HG02973 (cell line): ENCODE data around the gene PLA2G3.

Experiments used
- ATAC-seq: cut with Tn5 transposase; IDR thresholded peaks from one replicate; pipeline ENCODE4 v1.9.1; 2021; ENCODE audit warnings: moderate library complexity; ENCODE audit not compliant: unreplicated experiment

PLA2G3 gene

DNA sequence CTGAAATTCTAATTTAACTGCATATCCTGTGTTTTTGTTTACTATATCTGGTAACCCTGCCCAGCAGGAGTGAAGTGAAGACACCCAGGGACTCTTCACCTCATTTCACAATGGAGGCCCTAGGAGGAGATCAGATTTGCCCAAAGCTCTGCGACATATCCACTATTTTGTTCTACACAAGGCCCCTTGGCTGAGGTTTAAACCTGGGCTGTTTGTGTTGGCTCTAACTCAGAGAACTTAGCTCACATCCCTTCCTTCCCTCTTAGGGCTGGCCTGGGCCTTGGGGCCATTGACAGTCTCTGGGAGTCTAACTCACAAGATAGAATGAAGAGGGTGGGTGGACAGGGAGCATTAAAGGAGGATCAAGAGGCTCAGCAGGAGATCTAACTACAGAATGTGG, 8.2 kb upstream of the PLA2G3 start:
- ATAC-seq = no peak

- no peak for ATAC-seq
These were observed 3.9 kb upstream of the PLA2G3 start for GRCh38 chr22:31144223-31144622.

DNA sequence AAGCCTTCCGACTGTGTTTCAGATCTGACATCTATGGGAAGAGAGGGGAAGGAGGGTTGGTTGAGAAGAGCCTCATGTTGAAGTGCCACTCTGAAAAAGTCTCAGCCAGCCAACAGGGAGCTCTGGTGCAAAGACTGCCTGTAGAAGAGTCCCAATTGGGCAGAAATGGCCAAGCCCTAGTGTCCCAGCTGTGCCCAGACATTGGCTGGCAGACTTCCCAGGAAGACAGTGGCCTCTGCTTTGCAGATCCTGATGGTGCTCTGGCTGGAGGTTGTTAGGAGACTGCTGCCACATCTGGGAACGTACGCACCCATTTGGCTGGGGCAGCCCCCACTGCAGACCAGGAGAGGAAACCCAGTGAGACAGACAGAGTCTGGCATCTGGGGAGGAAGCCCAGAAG, 3.2 kb upstream of the PLA2G3 start:
- no peak for ATAC-seq

DNA sequence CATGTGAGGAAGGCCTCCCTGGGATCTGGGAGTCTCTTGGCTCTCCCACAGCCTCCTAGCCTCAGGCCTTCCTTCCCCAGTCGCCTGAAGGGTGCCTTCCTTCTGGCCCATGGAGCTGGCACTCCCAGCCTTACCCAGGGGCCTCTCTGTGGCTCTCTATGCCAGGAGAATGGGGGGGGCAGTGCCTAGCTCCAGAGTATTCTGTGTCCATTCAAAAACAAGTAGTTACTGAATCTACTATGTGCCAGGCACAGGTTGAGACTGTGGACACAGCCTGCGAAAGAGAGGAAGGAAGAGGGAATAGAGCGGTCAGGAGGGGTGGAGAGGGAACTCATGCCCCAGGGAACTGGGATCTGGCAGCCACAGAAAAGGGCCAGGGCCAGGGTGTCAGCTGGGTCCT, 2.7 kb upstream of the PLA2G3 start:
- no peak for ATAC-seq

- no peak for ATAC-seq
These were observed 2.0 kb upstream of the PLA2G3 start for GRCh38 chr22:31142285-31142684.

- ATAC-seq = no peak
These were observed 1.2 kb upstream of the PLA2G3 start for GRCh38 chr22:31141551-31141950.

DNA sequence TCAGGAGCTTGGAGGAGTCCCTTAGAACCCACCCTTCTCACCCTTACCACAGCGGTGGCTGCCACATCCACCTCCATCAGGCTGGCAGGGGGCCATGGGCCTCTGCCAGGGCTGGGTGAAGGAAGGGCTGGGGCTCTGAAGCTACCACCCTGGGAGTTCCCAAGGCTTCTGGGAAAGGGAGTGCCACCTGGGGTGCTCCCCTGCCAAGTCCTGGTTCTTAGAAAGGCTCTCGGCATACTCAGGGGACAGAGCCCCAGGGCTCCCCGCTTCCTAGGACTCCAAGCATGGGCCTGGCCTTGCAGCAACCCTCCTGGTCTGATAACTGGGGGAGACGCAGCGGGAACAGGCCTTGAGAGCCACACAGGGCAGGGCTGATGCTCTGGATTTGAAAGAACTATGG, 438 bp upstream of the PLA2G3 start:
- ATAC-seq = no peak

DNA sequence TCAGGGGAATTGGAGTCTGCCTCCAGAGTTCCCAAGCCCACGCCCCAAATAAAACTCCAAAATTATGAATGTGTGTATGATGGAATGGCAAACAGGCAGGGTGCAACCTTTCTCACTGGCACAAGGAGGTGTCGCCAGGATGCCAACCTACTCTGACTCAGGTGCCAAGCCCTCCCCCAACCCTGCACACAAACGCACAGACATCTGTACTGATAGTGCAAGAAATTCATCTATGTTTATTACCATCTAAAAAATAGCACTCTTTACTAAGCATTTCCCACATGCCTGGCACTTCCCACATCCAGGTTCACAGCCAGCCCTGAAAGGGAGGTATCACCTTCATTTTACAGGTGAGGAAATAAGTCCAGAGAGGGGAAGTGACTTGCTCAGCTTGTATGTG, 1.2 kb downstream of the PLA2G3 start:
- no peak for ATAC-seq

DNA sequence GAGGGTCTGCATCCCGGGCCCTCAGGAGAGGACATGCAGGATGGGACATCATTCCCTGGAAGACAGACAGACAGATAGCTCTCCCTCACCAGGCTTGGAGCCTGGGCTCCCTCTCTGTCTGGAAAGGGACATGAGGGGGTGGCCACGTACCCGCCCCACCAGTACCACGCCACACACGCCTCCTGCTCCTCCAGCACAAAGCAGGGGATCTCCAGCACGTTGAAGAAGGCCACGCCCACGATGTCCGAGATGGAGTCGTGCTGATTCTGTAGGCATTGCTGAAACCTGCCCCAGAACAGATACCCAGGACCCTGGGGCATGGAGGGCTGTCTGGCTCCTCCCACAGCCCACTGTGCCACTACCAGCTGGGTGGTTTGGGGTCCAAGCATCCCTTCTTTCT, 2.2 kb downstream of the PLA2G3 start:
- no peak for ATAC-seq

DNA sequence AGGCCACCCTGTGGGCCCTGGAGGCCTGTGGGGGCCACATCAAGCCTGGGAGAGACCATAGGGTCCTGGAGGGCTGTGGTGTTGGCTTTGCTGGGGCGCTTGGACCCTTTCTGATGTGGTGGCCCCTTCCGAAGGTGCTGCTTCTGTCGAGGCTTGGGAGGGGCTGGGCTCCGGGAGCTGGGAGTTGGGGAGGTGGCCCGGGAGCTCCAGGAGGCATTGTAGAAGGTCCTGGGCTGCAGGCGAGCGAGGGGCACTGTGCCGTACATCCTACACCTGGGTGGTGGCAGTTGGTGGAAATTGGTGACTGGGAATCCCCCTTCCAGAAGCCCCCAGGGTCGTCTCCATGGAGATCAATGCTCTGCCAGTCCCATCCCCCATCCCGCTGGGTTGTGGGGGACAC, 2.6 kb downstream of the PLA2G3 start:
- ATAC-seq = no peak

GRCh38 chr22:31136711-31137110, 3.6 kb downstream of the PLA2G3 start:
- ATAC-seq = no peak

- no peak for ATAC-seq
These were observed 4.2 kb downstream of the PLA2G3 start for GRCh38 chr22:31136155-31136554.

DNA sequence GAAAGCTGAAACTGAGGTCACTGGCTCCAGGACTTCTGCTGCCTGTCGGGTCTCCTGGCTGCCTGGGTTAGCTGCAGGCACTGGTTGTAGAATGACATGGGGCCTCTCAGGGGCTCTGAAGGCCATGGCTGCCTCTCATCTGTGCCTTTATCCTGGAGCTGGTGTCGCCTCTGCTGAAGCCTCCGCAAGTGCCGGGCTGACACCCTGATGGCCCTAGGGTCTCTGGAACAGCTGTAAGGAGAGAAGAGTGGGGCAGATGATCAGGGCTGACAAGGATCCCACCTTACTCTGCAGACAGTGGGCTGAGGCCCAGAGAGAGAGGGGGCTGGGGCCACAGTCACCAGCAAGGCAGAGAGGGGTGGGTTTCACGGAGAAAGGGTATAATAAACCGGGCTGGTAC, 4.6 kb downstream of the PLA2G3 start:
- no peak for ATAC-seq

DNA sequence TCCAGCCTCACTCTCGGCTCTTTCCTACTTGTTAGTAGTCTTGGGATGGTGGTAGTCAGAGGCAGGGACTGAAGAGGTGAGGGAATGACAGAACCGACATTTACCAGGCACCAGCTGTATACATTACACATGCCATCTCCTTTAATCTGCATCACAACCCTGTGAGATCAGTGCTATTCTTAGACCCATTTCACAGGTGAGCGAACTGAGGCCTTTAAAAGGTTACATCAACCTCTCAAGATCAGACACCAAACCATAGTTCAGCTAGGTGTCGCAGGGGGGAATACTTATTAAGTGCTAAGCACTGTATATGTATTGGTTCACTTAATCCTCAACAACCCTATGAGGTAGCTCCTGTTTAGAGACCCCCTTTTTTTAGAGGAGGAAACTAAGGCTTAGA, 5.6 kb downstream of the PLA2G3 start:
- no peak for ATAC-seq

GRCh38 chr22:31133911-31134310, 6.4 kb downstream of the PLA2G3 start:
- no peak for ATAC-seq

DNA sequence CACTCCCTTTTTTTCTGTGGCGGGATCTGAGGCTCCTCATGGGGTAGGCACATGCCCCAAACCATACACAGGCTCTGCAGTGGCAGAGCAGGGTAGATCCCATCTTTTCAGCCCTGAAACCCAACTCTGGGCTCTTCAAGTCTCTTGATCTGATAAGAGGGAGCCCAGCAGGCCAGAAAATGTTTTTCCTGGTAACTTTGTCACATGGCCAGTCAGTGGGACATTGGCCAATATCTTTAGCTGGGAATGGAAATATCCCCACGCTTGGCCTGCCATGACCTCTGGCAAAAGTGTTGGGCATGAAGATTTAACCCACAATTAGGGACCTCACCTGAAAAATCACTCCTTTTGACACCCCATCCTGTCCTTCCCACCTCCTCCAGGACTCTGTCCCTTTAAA, 9.4 kb downstream of the PLA2G3 start:
- no peak for ATAC-seq

DNA sequence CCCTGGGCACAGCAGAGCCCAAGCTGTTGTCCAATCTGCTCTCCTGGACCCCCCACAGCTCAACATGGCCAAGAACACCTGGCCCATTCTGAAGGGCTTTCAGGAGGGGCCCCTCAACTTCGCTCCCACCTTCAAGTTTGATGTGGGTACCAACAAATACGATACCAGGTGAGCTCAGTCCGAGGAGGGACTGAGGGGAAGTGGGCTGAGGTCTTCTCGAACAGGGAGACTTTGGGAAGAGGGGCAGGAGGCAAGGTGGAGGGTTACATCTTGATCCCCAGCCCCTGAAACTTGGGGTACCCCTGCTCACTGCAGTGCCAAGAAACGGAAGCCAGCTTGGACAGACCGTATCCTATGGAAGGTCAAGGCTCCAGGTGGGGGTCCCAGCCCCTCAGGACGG, 12.2 kb downstream of the PLA2G3 start:
- ATAC-seq = no peak

DNA sequence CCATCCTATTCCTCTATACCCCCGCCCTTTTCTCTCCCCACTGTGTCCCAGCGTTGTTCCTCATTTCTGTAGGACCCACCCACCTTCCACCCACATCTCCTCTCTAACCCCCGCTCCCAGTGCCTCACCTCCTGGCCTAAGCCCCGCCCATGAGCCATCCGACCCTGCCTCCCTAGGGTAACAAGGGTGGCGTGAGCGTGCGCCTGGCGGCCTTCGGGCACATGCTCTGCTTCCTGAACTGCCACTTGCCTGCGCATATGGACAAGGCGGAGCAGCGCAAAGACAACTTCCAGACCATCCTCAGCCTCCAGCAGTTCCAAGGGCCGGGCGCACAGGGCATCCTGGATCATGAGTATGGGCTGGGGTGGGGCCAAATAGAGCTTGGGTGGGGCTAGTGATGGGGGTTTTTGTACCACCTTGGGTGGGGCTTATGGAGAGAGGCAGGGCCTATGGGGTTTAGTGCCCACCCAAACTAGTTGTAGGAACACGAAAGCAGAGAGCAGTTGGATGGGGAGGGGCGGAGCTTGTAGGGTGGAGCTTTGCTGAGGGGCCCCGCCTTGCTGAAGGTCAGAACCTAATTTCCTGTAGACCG, 13.0 kb downstream of the PLA2G3 start:
- ATAC-seq = no peak

GRCh38 chr22:31126869-31127175, 13.5 kb downstream of the PLA2G3 start:
- no peak for ATAC-seq

- no peak for ATAC-seq
These were observed 14.0 kb downstream of the PLA2G3 start for GRCh38 chr22:31126128-31126868.

- no peak for ATAC-seq
These were observed 14.7 kb downstream of the PLA2G3 start for GRCh38 chr22:31125521-31126117.

DNA sequence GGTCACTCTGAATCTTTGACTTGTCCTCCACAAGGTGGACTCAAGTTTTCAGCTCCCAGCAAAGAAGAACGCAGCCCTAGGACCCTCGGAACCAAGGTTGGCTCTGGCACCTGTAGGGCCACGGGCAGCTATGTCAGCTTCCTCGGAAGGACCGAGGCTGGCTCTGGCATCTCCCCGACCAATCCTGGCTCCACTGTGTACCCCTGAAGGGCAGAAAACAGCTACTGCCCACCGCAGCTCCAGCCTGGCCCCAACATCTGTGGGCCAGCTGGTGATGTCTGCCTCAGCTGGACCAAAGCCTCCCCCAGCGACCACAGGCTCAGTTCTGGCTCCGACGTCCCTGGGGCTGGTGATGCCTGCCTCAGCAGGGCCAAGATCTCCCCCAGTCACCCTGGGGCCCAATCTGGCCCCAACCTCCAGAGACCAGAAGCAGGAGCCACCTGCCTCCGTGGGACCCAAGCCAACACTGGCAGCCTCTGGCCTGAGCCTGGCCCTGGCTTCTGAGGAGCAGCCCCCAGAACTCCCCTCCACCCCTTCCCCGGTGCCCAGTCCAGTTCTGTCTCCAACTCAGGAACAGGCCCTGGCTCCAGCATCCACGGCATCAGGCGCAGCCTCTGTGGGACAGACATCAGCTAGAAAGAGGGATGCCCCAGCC, 15.4 kb downstream of the PLA2G3 start:
- no peak for ATAC-seq
